ENCODE data around the gene CYP2D6.

- TF ChIP-seq CTCF (IDR thresholded peaks at IDR 0.05; ENCODE audit: borderline replicate concordance, extremely low read depth, low read length, poor library complexity, severe bottlenecking) (no peak), EZH2 (IDR thresholded peaks at IDR 0.05; ENCODE audit: borderline replicate concordance, low read depth, low read length, severe bottlenecking) (no peak)
These were observed 44.6 kb downstream of the CYP2D6 start for GRCh38 chr22:42086051-42086450.
